Measurements from ENCODE around the gene HNRNPUL2. TPM values are rescaled to one million over a fixed set of nuclear protein-coding genes. Genes with fewer than 3 reads are reported as not detected.
"Not testable (repeated sequence)": the region's sequence is repeated elsewhere in the genome, so short reads cannot be mapped to it uniquely, and the experiment has no call there.

HNRNPUL2 gene
- total and polyA plus RNA-seq, 8 donors = 10.3 to 73.5 (median 29.6) TPM

GRCh38 chr11:62747475-62748160 is 20.4 kb upstream of the HNRNPUL2 start:
- 67 to 76% (median 70%) methylated on average over 9 of the region's 9 CpGs for WGBS, 5 donors
- H3K36me3 ChIP-seq = peaks cover 3 to 24% (median 19%) of the 10 kb centered on the region in 4 donors
- TF ChIP-seq POLR2A (IDR thresholded peaks at IDR 0.05) (no peak), POLR2AphosphoS5 (IDR thresholded peaks at IDR 0.05) (no peak), CTCF (IDR thresholded peaks at IDR 0.05) (no peak)
- DNase-seq = no peak
- peaks cover 7 to 46% (median 28%) of the 10 kb centered on the region in 4 donors for H3K4me1 ChIP-seq
- H3K4me3 ChIP-seq = no peak overlapping the region
- no peaks in the 10 kb centered on the region for H3K27me3 ChIP-seq
- intact Hi-C loops (cut with DNase I; ENCODE audit: low total_unique reads) = no loop called here
- H3K9me3 ChIP-seq = no peaks in the 10 kb centered on the region
- H3K27ac ChIP-seq = no peak overlapping the region

GRCh38 chr11:62737196-62737595 is 9.9 kb upstream of the HNRNPUL2 start:
- peaks cover 56 to 98% (median 95%) of the 10 kb centered on the region in 4 donors for H3K36me3 ChIP-seq
- no peak overlapping the region for H3K27ac ChIP-seq
- intact Hi-C loops (cut with DNase I; ENCODE audit: low total_unique reads) = no loop called here

DNA sequence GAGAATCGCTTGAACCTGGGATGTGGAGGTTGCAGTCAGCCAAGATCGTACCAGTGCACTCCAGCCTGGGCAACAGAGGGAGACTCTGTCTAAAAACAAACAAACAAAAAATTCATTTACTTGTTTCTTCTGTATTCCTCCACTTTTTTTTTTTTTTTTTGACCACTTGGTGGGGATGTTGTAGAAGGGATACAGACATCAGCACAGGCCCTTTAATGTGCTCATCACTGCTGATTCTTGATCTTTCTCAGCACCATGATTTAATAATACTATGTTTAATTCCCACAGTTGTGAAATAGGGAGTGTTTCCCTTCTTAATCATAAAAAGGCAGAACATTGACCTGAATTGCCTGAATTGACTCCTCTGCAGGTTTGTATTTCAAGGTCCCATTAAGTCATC is 5.6 kb upstream of the HNRNPUL2 start:
- peaks cover 16 to 48% (median 28%) of the 10 kb centered on the region in 4 donors for H3K4me1 ChIP-seq
- H3K9me3 ChIP-seq = no peaks in the 10 kb centered on the region
- no peak for TF ChIP-seq POLR2A (IDR thresholded peaks at IDR 0.05)
- no peak for TF ChIP-seq CTCF (IDR thresholded peaks at IDR 0.05)
- TF ChIP-seq POLR2AphosphoS5 (IDR thresholded peaks at IDR 0.05) = no peak
- no peak for TF ChIP-seq EP300 (IDR thresholded peaks at IDR 0.05)
- no peak overlapping the region for H3K4me3 ChIP-seq
- H3K36me3 ChIP-seq = peaks cover 39 to 70% (median 65%) of the 10 kb centered on the region in 4 donors
- intact Hi-C loops (cut with DNase I; ENCODE audit: low total_unique reads) = no loop called here
- no peaks in the 10 kb centered on the region for H3K27me3 ChIP-seq
- 67 to 83% (median 79%) methylated on average over 2 of the region's 2 CpGs for WGBS, 5 donors
- no peak overlapping the region for H3K27ac ChIP-seq
- DNase-seq = peak in 1 of 2 donors; percentile 16

More at GRCh38 chr11:62737196-62737595, 9.9 kb upstream of the HNRNPUL2 start:
- Histone ChIP-seq H3K4me3 (no peak overlapping the region), H3K27me3 (no peaks in the 10 kb centered on the region), H3K9me3 (no peaks in the 10 kb centered on the region), H3K4me1 (peaks cover 0 to 18% (median 3%) of the 10 kb centered on the region in 4 donors)
- no peak for DNase-seq
- TF ChIP-seq POLR2A (IDR thresholded peaks at IDR 0.05) = no peak
- TF ChIP-seq CTCF (IDR thresholded peaks at IDR 0.05) = no peak
- no peak for TF ChIP-seq POLR2AphosphoS5 (IDR thresholded peaks at IDR 0.05)
- no peak for TF ChIP-seq EP300 (IDR thresholded peaks at IDR 0.05)

- peaks cover 20 to 43% (median 37%) of the 10 kb centered on the region in 4 donors for H3K36me3 ChIP-seq
- intact Hi-C loops (cut with DNase I; ENCODE audit: low total_unique reads); H3K9me3 ChIP-seq; DNase-seq; H3K27me3 ChIP-seq: not testable (repeated sequence)
- H3K27ac ChIP-seq = peak overlapping the region in 3 of 5 donors; percentile 90 to 95 (median 94)
- H3K4me1 ChIP-seq = peaks cover 20 to 61% (median 38%) of the 10 kb centered on the region in 4 donors
- 70 to 82% (median 77%) methylated on average over 14 of the region's 14 CpGs for WGBS, 5 donors
- H3K4me3 ChIP-seq = peak overlapping the region; percentile 88 to 99 (median 93)
Measured at GRCh38 chr11:62730076-62730475, 2.8 kb upstream of the HNRNPUL2 start.
